H1 (cell line): ENCODE data around the gene TOP3A. TPM values are rescaled to one million over a fixed set of nuclear protein-coding genes. Genes with fewer than 3 reads are reported as not detected.

Source experiments
- CTCF ChIA-PET: fragments of 300-600 bp; sonication (Branson Sonifier 250); formaldehyde crosslinking; loops from one replicate; lab custom pipeline; 2021; ENCODE audit not compliant: partially characterized antibody; lab: Charles Lee
- POLR2A ChIA-PET: fragments of 300-600 bp; sonication (Branson Sonifier 250); formaldehyde crosslinking; loops from one replicate; lab custom pipeline; 2021; ENCODE audit warnings: inconsistent platforms; ENCODE audit not compliant: partially characterized antibody; lab: Charles Lee
- DNase-seq, 2 experiments: peaks; one replicate each; pipeline versions ENCODE4 v3.0.0 to v3.0.0-alpha.2; 2010 to 2022; ENCODE audit warnings: low spot score in 2 of 2, low read depth in 1 of 2, mixed read lengths in 1 of 2
- FAIRE-seq: peaks from 2 replicates; lab custom pipeline; 2011; peaks lifted over from hg19 to GRCh38; lab: Jason Lieb, UNC
- H2AFZ ChIP-seq: 2 replicates; pipeline ENCODE4 v1.8.1; 2012; ENCODE audit warnings: low read length, inconsistent platforms
- H2AK5ac ChIP-seq: 2 replicates; pipeline ENCODE4 v1.6.1; 2013; ENCODE audit warnings: low read depth, low read length
- H2BK120ac ChIP-seq: replicated peaks from 2 replicates; pipeline ENCODE3; 2013; ENCODE audit warnings: low read depth, low read length, inconsistent platforms
- H2BK12ac ChIP-seq: 2 replicates; pipeline ENCODE4 v1.6.1; 2013; ENCODE audit warnings: low read depth, low read length
- H2BK15ac ChIP-seq: 2 replicates; pipeline ENCODE4 v1.6.1; 2013; ENCODE audit warnings: low read length
- H2BK20ac ChIP-seq: 2 replicates; pipeline ENCODE4 v1.6.1; 2013; ENCODE audit warnings: low read length
- H2BK5ac ChIP-seq: 2 replicates; pipeline ENCODE4 v1.6.1; 2013; ENCODE audit warnings: low read depth, low read length
- H3K14ac ChIP-seq: 2 replicates; pipeline ENCODE4 v1.6.1; 2013; ENCODE audit warnings: inconsistent platforms; ENCODE audit not compliant: insufficient read length
- H3K18ac ChIP-seq: 2 replicates; pipeline ENCODE4 v1.6.1; 2013; ENCODE audit warnings: low read length; ENCODE audit errors: extremely low read depth
- H3K23ac ChIP-seq: 2 replicates; pipeline ENCODE4 v1.6.1; 2013; ENCODE audit warnings: inconsistent platforms; ENCODE audit not compliant: insufficient read length
- H3K23me2 ChIP-seq: 2 replicates; pipeline ENCODE4 v1.6.1; 2013; ENCODE audit warnings: low read depth, low read length
- H3K27ac ChIP-seq: 2 replicates; pipeline ENCODE4 v1.6.1; 2011; ENCODE audit warnings: low read depth, low read length, inconsistent platforms
- H3K27me3 ChIP-seq, 4 experiments: replicated peaks in 1 of 4; 1 replicate in 1 of 4; 2 replicates in 3 of 4; pipeline versions ENCODE4 v1.6.1 to v1.8.1; 2011 to 2013; ENCODE audit warnings: low read length in 3 of 4, mild to moderate bottlenecking in 3 of 4, inconsistent platforms in 2 of 4, mixed read lengths in 2 of 4, moderate library complexity in 1 of 4; ENCODE audit not compliant: control insufficient read depth in 3 of 4, insufficient read depth in 3 of 4; ENCODE audit errors: extremely low read depth in 1 of 4
- H3K36me3 ChIP-seq, 4 experiments: 2 replicates each; pipeline versions ENCODE4 v1.6.1 to v1.8.1; 2011 to 2013; ENCODE audit warnings: mild to moderate bottlenecking in 4 of 4, low read length in 3 of 4, moderate library complexity in 2 of 4, control low read depth in 1 of 4, inconsistent platforms in 1 of 4; ENCODE audit not compliant: insufficient read depth in 4 of 4, control insufficient read depth in 2 of 4
- H3K4ac ChIP-seq: replicated peaks from 2 replicates; pipeline ENCODE3; 2013; ENCODE audit warnings: low read length, low read depth, mixed read lengths, inconsistent platforms; ENCODE audit not compliant: insufficient read length
- H3K4me1 ChIP-seq, 4 experiments: replicated peaks in 1 of 4; 1 replicate in 1 of 4; 2 replicates in 3 of 4; pipeline versions ENCODE4 v1.6.1 to v1.8.1; 2011 to 2013; ENCODE audit warnings: low read length in 3 of 4, inconsistent platforms in 2 of 4, mixed read lengths in 1 of 4; ENCODE audit not compliant: insufficient read depth in 4 of 4, control insufficient read depth in 3 of 4
- H3K4me2 ChIP-seq, 2 experiments: 2 replicates each; pipeline versions ENCODE4 v1.6.1 to v1.8.1; 2011 to 2013; ENCODE audit warnings: low read depth in 2 of 2, low read length in 2 of 2, control low read depth in 1 of 2, inconsistent platforms in 1 of 2, mild to moderate bottlenecking in 1 of 2; ENCODE audit not compliant: insufficient read depth in 1 of 2
- H3K4me3 ChIP-seq, 4 experiments: fragments of 200-600, 300-600 bp in 1 of 4; sonication (generic), shearing (Covaris generic), sonication (Bioruptor Twin) in 1 of 4; 2 replicates each; pipeline versions ENCODE4 v1.5.1 to v1.8.1; 2011 to 2016; ENCODE audit warnings: low read length in 4 of 4, low read depth in 3 of 4, control low read depth in 2 of 4, inconsistent platforms in 2 of 4, mild to moderate bottlenecking in 2 of 4, mixed read lengths in 1 of 4, moderate library complexity in 1 of 4; ENCODE audit not compliant: insufficient read depth in 2 of 4; ENCODE audit errors: extremely low read depth in 1 of 4
- H3K56ac ChIP-seq: replicated peaks from 2 replicates; pipeline ENCODE3; 2013; ENCODE audit warnings: low read depth, mild to moderate bottlenecking, mixed read lengths, low read length, inconsistent platforms; ENCODE audit not compliant: insufficient read length
- H3K79me1 ChIP-seq: 2 replicates; pipeline ENCODE4 v1.6.1; 2013; ENCODE audit warnings: low read depth, low read length, control low read depth
- H3K79me2 ChIP-seq, 2 experiments: 2 replicates each; pipeline versions ENCODE4 v1.6.1 to v1.8.1; 2012 to 2013; ENCODE audit warnings: low read length in 2 of 2, mild to moderate bottlenecking in 2 of 2, inconsistent platforms in 1 of 2; ENCODE audit not compliant: insufficient read depth in 2 of 2, control insufficient read depth in 1 of 2
- H3K9ac ChIP-seq, 4 experiments: replicated peaks in 1 of 4; 1 replicate in 1 of 4; 2 replicates in 3 of 4; pipeline versions ENCODE4 v1.6.1 to v1.8.1; 2011 to 2013; ENCODE audit warnings: low read depth in 3 of 4, low read length in 3 of 4, control low read depth in 2 of 4, mild to moderate bottlenecking in 2 of 4, moderate library complexity in 2 of 4, inconsistent platforms in 1 of 4; ENCODE audit errors: extremely low read depth in 1 of 4
- H3K9me3 ChIP-seq, 2 experiments: 2 replicates each; pipeline versions ENCODE4 v1.6.1 to v1.8.1; 2012 to 2013; ENCODE audit warnings: mild to moderate bottlenecking in 2 of 2, moderate library complexity in 2 of 2, control low read depth in 1 of 2, inconsistent platforms in 1 of 2, low read depth in 1 of 2, low read length in 1 of 2, mixed read lengths in 1 of 2; ENCODE audit not compliant: insufficient read depth in 2 of 2
- H4K20me1 ChIP-seq, 2 experiments: replicated peaks in 1 of 2; 2 replicates each; pipeline versions ENCODE3 to v1.8.1; 2011 to 2013; ENCODE audit warnings: inconsistent platforms in 2 of 2, low read length in 2 of 2, mild to moderate bottlenecking in 1 of 2; ENCODE audit not compliant: insufficient read depth in 2 of 2, control insufficient read depth in 1 of 2
- H4K5ac ChIP-seq: 2 replicates; pipeline ENCODE4 v1.6.1; 2013; ENCODE audit warnings: low read length, low read depth, mixed read lengths, inconsistent platforms; ENCODE audit not compliant: insufficient read length
- H4K8ac ChIP-seq: 2 replicates; pipeline ENCODE4 v1.8.0; 2013; ENCODE audit warnings: mild to moderate bottlenecking, moderate library complexity, low read length, inconsistent platforms; ENCODE audit not compliant: insufficient read depth; ENCODE audit errors: extremely low read depth
- H4K91ac ChIP-seq: replicated peaks from 2 replicates; pipeline ENCODE3; 2013; ENCODE audit warnings: low read length, mixed read lengths, inconsistent platforms; ENCODE audit not compliant: insufficient read length
- CHD1 ChIP-seq: IDR thresholded peaks from 2 replicates; pipeline ENCODE4 v1.6.1; 2012; ENCODE audit warnings: low read depth, low read length, improper control_type of control experiment
- GABPA ChIP-seq: IDR thresholded peaks from 2 replicates; pipeline ENCODE4 v1.6.1; 2011; ENCODE audit warnings: mild to moderate bottlenecking, low read length, moderate library complexity, borderline replicate concordance; ENCODE audit not compliant: insufficient read depth
- GTF2F1 ChIP-seq: IDR thresholded peaks from 2 replicates; pipeline ENCODE4 v1.6.1; 2012; ENCODE audit warnings: low read depth, low read length, improper control_type of control experiment, borderline replicate concordance
- SAP30 ChIP-seq: fragments of 300-600 bp; sonication (generic); IDR thresholded peaks from 2 replicates; pipeline ENCODE4 v1.7.1; 2012; ENCODE audit warnings: low read length, moderate library complexity, mild to moderate bottlenecking, inconsistent platforms; ENCODE audit not compliant: insufficient read depth, insufficient replicate concordance
- WGBS, 2 experiments: shearing (Covaris generic) in 1 of 2; methylation state at CpG; one replicate each; pipeline versions ENCODE4 v1.1.6 to v1.1.7; 2013 to 2015; ENCODE audit warnings: low lambda C conversion rate in 2 of 2, mixed read lengths in 2 of 2, inconsistent platforms in 1 of 2, low coverage in 1 of 2, missing lambda C conversion rate in 1 of 2; ENCODE audit not compliant: insufficient replicate concordance in 2 of 2, insufficient coverage in 1 of 2, insufficient read length in 1 of 2; ENCODE audit errors: extremely low coverage in 1 of 2, missing lambda C conversion rate in 1 of 2; 5-methylcytosine and 5-hydroxymethylcytosine counted together
- polyA plus RNA-seq, 7 experiments: library from polyadenylated mRNA; depleted of rRNA in 3 of 7; stranded (reverse) in 5 of 7; unstranded in 2 of 7; fragments of >200 nt in 5 of 7; fragments of 200-250 nt in 2 of 7; gene quantifications; 1 replicate in 5 of 7; 2 replicates in 1 of 7; 4 replicates in 1 of 7; pipeline versions ENCODE4 v1.2.1 to v1.2.3, GENCODE V29; 2011 to 2013; ENCODE audit warnings: missing spikeins in 2 of 7, mixed read lengths in 2 of 7
- total RNA-seq: library from RNA; stranded (reverse); fragmentation: NEBNext Ultra II Directional; extraction: Animal tissue kit (Norgen Biotek cat#: 25700); gene quantifications from 2 replicates; pipeline ENCODE4 v1.2.1, GENCODE V29; 2021

Gene TOP3A
- total and polyA plus RNA-seq, 2 of the 8 experiments (the other 6 are each of a cell fraction or from before 2014, with no cell fraction given), result 23.4 to 54.3 TPM

GRCh38 chr17:18328643-18329204, 13.9 kb upstream of the TOP3A start:
- Histone ChIP-seq H3K79me1 (no peaks in the 10 kb centered on the region; the same call in 1 of the 2 replicates), H4K20me1 (peaks cover 4 to 6% of the 10 kb centered on the region in 2 experiments), H2BK12ac (no peak overlapping the region), H3K56ac (no peak overlapping the region)
- TF ChIP-seq GABPA (no peak), CHD1 (no peak), SAP30 (no peak), GTF2F1 (no peak)
- TF ChIP-seq, all 59 proteins: peak for 0
- H3K4ac ChIP-seq, result no peak overlapping the region
- ChIA-PET CTCF (interaction anchor here (0.6 to 7.6 kb wide), 3 partner anchors 7 to 28 kb away, joined by 3 to 58 read pairs (median 3); no protein-coding TSS in a partner anchor), POLR2A (interaction anchor here (0.8 to 1.5 kb wide), 10 partner anchors 8 to 146 kb away, joined by 3 to 7 read pairs (median 3); partner anchors contain the start of genes ALKBH5 and SHMT1)
- no peak overlapping the region for H4K8ac ChIP-seq
- H2AFZ ChIP-seq, result no peak overlapping the region
- no peak overlapping the region for H2BK5ac ChIP-seq
- no peak overlapping the region for H3K23ac ChIP-seq
- peaks cover 20 to 54% (median 30%) of the 10 kb centered on the region in 4 experiments for H3K36me3 ChIP-seq
- no peak overlapping the region for H4K91ac ChIP-seq
- no peaks in the 10 kb centered on the region for H3K9me3 ChIP-seq
- H3K27ac ChIP-seq, result no peak overlapping the region
- H3K79me2 ChIP-seq, result no peaks in the 10 kb centered on the region
- 87% methylated on average over 8 of the region's 9 CpGs; no CpG with 5 or more reads in 1 of the 2 experiments for WGBS, 2 experiments
- H2BK20ac ChIP-seq, result no peak overlapping the region
- H4K5ac ChIP-seq, result no peak overlapping the region
- FAIRE-seq (no peak), DNase-seq (no peak)
- H3K4me2 ChIP-seq, result no peak overlapping the region
- no peak overlapping the region for H3K4me3 ChIP-seq
- H2AK5ac ChIP-seq, result no peak overlapping the region
- H3K27me3 ChIP-seq, result no peaks in the 10 kb centered on the region
- no peaks in the 10 kb centered on the region for H3K23me2 ChIP-seq
- H2BK120ac ChIP-seq, result no peak overlapping the region
- no peak overlapping the region for H3K9ac ChIP-seq
- H2BK15ac ChIP-seq, result no peak overlapping the region
- H3K4me1 ChIP-seq, result no peaks in the 10 kb centered on the region
- no peak overlapping the region for H3K18ac ChIP-seq
- H3K14ac ChIP-seq, result no peak overlapping the region
